ENCODE results near the gene COG5.
"Not testable (repeated sequence)": the region's sequence is repeated elsewhere in the genome, so short reads cannot be mapped to it uniquely, and the experiment has no call there.

Gene COG5

DNA sequence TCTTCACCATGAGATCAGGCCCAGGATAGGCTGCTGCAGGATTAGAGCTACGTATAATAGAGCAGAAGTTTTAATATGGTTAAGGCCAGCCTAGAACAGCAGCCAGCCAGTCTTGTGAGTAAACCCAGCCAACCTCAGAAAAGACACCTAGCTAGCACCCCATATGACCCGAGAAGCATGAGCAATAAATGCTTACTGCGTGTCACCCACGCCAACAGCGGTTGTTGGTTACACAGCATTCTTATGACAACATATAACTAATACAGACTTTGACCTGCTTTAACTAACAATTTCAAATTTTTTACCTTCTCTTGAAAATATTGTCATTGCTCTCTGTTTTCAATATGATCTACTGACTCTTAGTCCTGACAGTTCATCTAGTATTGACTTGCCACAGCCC, 289.2 kb downstream of the COG5 start:
- no peak for DNase-seq (ENCODE audit: low spot score)

DNA sequence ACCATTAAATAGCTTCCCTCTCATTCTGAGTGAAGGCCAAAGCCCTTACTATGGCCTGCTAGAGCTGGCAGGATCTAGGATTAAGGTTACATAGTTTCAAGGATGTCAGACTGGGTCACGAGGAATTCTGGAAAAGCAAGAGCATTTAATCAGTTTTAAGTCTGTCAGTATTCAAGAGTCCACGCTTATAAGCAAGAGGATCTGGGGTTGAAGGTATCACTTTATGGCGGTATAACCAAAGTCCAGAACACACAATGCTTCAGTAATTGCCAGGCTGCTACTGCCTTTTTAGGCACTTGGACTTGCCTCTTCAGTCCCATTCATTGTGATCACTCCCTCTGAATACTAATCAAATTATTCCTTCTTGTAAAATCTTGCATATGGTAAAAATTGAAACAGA, 293.9 kb downstream of the COG5 start:
- no peak for DNase-seq (ENCODE audit: low spot score)

- DNase-seq (ENCODE audit: low spot score): no peak
Observed at GRCh38 chr7:107268594-107268993, 295.1 kb downstream of the COG5 start.

DNA sequence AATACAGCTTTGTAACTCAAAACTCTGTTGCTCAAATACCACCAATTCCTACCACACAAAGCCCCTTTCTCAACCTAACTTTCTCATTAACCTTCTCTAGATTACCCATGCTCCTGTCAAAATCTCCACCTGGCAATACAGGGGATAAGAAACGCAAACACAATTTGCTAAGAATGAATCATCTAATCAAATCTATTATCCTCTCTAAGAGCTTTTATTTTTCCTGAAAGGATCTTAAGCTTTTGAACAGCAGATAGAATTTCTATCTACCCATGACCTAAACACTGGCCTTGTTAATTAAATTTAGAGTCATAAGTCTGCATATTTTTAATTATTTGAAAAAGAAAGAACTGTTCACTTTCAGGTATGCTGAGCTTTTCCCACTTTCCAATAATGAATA, 296.6 kb downstream of the COG5 start:
- no peak for DNase-seq (ENCODE audit: low spot score)

DNA sequence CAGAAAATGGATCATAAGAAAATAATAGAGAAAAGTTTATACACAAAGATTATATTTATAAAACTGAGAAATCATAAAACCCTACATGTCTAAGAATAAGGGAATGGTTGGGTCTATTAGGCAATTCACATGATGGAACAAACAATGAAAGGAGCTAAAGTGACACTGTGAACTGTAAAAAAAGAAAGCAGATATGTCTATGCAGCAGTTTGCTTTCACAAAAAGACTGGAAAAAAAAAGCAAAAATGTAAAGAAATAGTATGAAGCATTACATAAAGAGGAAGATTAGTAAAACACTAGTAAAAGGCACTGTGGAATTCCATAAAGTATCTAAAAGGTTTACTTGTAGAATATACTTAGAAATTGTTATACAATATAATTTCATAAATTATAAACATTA, 299.0 kb downstream of the COG5 start:
- no peak for DNase-seq (ENCODE audit: low spot score)

DNA sequence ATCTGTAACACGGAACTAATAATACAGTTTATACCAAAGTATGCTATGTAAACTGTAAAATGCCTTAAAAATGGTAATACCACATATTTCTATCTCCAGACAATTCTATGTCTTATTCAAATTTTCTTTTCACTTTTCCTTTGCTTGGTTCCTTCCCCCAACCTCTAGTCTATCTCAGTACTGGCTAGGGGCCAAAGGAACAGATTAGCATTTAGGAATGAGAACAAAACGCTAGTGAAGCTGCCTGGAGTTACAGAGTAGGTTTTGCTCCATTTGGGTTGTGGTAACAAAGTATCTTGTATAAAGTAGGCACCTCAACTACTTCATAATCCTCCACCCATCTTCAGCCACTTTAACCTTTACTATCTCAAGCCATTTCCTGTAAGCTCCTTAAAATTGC, 300.9 kb downstream of the COG5 start:
- DNase-seq (ENCODE audit: low spot score): no peak

DNA sequence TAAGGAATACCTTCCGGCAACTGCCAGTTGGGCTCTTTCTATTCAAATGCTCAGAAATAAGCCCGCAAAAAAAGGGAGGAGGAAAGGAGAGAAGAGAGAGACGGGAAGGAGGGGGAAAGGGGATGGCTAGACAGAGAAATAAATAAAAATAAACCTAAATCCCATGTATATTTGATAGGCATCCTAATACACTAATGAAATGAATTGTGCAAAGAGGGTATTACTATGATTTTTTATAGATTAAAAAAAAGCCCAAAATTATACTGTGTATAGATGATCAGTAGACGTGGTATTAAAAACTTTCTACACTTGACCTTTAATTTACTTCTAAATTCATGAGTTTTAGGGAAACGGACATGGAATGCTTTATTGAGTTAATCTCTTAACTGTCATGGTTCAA, 305.0 kb downstream of the COG5 start:
- DNase-seq (ENCODE audit: low spot score): no peak

DNA sequence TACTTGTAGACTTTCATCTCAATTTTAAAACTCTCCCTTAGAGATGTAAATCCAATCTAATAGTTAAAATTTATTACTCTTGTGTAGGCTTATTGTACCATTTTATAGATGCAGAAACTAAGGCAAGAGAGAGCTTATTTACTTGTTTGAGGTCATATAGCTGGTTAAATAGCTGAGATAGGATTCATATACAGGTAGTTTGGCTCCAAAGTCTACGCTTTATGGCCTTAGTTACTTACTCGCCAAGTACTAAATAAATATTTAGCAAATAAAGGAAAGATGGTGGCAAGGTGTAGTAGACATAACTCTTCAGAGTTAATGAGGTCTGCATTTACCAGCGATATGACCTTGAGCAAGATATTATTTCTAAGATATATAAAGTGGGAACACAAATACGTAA, 308.1 kb downstream of the COG5 start:
- no peak for DNase-seq (ENCODE audit: low spot score)

DNA sequence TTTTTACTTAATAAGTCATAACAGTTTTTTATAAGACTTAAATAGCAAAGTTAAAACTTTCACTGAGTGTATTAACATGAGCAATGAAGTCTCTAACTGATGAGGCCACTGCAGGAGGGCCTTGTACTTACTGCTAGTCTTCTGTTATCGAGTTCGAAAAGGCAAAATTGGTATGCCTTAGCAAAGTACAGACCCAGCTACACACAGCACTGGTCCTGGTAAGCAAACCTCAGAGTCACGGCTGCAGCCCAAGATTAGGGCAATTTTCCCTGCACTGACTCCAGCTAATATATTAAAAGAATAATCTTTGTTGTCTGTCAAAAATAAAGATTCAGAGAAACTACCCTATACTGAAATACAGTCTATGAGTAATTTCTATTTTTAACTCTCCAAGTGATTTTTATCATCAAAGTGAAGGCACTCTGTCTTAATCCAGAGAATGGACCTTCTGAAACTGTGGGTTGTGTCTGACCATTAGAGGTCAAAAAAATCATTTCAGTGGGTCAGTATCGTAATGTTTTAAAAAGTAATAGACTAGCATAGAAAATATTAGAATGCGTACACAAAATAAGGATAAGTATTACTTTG, 309.2 kb downstream of the COG5 start:
- no peak for DNase-seq (ENCODE audit: low spot score)

GRCh38 chr7:107253599-107253998, 310.1 kb downstream of the COG5 start:
- no peak for DNase-seq (ENCODE audit: low spot score)

DNA sequence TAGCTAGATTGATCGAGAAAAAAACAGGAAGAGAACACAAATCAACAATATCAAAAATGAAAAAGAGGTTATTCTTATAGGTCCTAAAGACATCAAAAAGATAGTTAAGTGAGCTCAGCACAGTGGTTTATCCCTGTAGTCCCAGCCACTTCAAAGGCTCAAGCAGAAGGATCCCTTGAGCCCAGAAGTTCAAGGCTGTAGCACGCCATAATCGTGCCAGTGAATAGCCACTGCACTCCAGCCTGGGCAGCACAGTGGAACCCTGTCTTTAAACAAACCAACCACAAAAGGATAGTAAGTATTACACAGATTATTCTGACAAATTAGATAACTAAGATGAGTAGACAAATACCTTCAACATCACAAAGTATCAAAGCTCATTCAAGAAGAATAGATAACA, 311.8 kb downstream of the COG5 start:
- DNase-seq (ENCODE audit: low spot score): no peak

GRCh38 chr7:107248551-107249316, 315.0 kb downstream of the COG5 start:
- DNase-seq (ENCODE audit: low spot score): no peak

DNA sequence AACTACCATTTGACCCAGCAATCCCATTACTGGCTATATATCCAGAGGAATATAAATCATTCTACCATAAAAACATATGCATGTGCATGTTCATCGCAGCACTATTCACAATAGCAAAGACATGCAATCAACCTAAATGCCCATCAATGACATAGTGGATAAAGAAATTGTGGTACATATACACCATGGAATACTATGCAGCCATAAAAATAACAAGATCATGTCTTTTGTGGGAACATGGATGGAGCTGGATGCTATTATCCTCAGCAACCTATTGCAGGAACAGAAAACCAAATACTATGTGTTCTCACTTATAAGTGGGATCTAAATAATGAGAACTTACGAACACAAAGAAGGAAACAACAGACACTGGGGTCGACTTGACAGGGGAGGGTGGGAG, 316.9 kb downstream of the COG5 start:
- not testable (repeated sequence) for DNase-seq (ENCODE audit: low spot score)

GRCh38 chr7:107244613-107245012, 319.1 kb downstream of the COG5 start:
- DNase-seq (ENCODE audit: low spot score): no peak

DNA sequence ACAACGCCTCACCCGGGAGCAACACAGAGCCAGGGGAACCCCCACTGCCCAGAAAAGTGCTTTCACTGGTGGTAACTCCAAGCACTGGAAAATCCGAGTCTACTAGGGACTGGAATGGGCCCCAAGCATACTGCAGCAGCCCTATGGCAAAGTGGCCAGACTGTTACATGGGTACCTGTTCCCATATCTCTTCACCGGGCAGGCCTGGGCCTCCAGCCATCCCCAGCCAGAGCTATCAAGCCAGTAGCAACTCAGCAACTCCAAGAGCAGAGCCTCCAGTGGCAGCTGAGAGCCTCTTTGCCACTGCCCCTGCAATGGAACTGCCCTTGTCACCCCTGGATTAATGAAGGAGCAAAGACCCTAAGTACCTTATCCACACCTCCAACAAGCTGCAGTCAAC, 321.5 kb downstream of the COG5 start:
- no peak for DNase-seq (ENCODE audit: low spot score)

DNA sequence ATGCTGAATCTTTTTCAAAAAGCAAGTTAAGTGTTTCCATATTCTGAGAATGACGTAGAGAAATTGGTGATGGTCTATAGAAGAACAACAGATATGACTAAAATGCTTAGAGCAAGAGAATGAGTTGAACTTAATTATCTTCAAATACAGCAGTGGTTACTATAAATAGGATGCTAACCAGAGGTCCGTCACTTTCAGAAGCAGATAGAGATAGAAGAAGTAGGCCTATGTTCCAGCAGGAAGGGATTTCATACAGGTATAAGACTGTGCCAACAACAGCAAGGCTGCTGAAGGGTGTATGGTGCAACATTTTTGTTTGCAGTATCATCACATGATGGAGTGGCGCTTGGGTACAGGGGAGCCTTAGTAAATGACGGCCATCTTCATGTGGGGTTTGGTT, 326.3 kb downstream of the COG5 start:
- DNase-seq (ENCODE audit: low spot score): no peak

DNA sequence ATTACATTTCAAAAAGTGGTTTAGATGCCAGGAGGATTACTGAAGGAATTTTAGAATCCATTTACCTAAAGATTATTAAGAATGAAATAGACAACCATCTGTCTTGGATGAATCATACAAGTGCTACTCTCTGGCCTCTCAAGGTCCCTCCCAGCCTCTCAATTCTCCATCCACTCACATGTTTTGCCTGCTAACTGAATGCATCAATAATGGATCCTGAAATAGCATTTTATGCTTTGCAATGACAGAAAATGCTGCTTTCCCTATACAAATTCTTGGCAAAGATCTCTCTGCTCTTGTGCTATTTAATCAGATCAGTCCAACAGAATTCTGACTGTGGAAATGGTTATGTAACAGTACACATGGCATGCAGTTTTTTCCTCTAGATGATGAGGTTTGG, 326.9 kb downstream of the COG5 start:
- DNase-seq (ENCODE audit: low spot score): no peak

GRCh38 chr7:107234436-107234835, 329.3 kb downstream of the COG5 start:
- DNase-seq (ENCODE audit: low spot score): no peak

DNA sequence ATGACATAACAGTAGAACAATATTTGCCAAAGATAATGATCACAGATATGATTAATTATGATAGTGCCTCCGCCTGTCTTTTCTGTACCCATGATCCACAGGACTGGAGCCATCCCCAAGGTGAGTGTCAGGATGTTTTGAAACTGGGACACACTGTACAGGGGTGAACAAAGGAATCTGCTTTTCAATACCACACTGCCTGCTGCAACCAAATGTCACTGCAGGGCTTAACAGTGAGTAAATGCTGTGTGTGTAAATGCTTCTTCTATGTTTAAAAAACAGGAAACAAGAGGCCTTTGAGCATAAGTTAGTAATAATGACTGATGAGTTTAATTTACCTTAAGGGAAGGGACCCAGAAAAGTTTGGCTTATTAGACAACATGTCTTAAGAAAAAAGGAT, 329.7 kb downstream of the COG5 start:
- DNase-seq (ENCODE audit: low spot score): no peak

DNA sequence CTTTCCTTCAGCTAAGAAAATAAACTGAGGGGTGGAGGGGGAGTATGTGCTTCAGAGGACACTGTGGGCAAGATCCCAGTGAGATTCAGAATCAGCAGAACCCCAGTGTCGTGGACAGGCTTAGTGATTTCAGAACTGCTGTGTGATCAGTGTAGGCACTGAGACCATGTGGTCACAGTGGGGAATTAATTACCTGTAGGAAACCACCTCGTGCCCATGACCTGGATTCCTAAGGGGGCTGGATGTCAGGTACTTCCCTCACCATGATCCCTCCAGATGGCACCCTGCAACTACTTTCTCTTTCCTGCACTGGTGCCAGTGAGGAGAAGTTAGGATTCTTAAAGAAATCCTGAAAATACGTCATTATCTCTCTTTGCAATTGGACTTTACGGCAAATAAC, 330.5 kb downstream of the COG5 start:
- no peak for DNase-seq (ENCODE audit: low spot score)

DNA sequence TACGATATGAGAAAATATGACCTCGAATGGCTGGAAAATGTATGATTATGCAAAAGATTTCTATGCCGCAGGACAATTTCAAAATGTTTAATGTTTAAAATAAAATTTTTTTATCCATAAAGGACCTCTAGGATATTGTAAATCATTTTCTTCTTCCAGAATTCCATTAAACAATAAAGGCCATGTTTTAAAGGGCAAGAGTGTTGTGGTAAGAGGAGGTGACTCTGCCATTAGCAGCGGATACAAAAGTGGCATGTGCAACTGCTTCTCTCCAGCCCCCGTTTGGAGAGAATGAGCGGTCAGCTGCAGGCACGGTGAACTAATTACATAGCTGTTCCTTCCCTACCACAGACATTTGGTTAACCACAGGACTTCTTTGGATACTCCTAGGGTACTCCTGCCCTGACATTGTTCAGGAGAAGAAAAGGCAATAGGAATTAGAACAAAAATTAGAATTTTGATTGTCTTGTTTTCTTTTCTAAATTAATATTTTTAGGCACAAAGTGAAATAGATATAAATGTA, 331.1 kb downstream of the COG5 start:
- no peak for DNase-seq (ENCODE audit: low spot score)

- no peak for DNase-seq (ENCODE audit: low spot score)
Observed at GRCh38 chr7:107230334-107230733, 333.4 kb downstream of the COG5 start.

DNA sequence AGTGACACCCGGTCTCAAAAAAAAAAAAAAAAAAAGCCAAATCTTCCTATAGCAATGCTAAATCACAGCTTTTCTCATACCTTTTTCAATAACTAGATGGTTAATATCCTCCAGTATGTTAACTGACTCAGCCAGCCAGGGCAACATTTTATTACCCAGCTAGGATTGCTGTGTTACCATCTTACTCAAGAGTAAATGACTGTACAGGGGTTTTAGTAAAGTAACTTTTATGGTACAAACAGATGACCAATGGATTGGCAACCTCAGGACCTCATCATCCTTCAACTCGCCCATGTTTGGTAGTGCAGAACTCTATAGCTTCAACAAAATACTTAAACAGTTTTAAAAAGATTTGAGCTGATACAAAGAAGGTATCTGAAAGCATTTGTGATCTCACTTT, 335.4 kb downstream of the COG5 start:
- no peak for DNase-seq (ENCODE audit: low spot score)
